Mesothelial cell of epicardium (in vitro differentiated cells): Measurements from ENCODE around the gene TRANK1. TPM values are rescaled to one million over a fixed set of nuclear protein-coding genes. Genes with fewer than 3 reads are reported as not detected.
A peak's percentile ranks its signal among the peaks of the same experiment; 100 is the strongest.

Experiments
- DNase-seq, 2 experiments: peaks; one replicate each; pipeline ENCODE4 v3.0.0; 2021; ENCODE audit warnings: low spot score in 2 of 2; ENCODE audit not compliant: unreplicated experiment in 2 of 2
- H3K27ac Mint-ChIP-seq: 2 replicates; pipeline ENCODE4 v1.8.0; 2021; ENCODE audit warnings: mixed read lengths
- H3K27me3 Mint-ChIP-seq: 2 replicates; pipeline ENCODE4 v1.8.0; 2021; ENCODE audit warnings: low read depth, mixed read lengths
- H3K36me3 Mint-ChIP-seq: 2 replicates; pipeline ENCODE4 v1.8.0; 2021; ENCODE audit warnings: mixed read lengths
- H3K4me1 Mint-ChIP-seq: 2 replicates; pipeline ENCODE4 v1.8.0; 2021; ENCODE audit warnings: mixed read lengths
- H3K4me3 Mint-ChIP-seq: 2 replicates; pipeline ENCODE4 v1.8.0; 2021; ENCODE audit warnings: mild to moderate bottlenecking, moderate library complexity, mixed read lengths
- H3K9me3 Mint-ChIP-seq: 2 replicates; pipeline ENCODE4 v1.8.0; 2021; ENCODE audit warnings: mixed read lengths
- CTCF ChIP-seq: fragments of 200-600 bp; sonication (generic); IDR thresholded peaks from one replicate; pipeline ENCODE4 v1.5.0; 2021; ENCODE audit warnings: antibody characterized with exemption; ENCODE audit not compliant: unreplicated experiment
- total RNA-seq: library from RNA; stranded (reverse); gene quantifications from 3 replicates; pipeline ENCODE4 v1.2.1, GENCODE V29; 2021

Gene TRANK1
- total RNA-seq, 1 donor from 2014 or later = 76.8 TPM

- Mint-ChIP-seq H3K36me3 (peaks cover 20% of the 10 kb centered on the region), H3K27ac (peak overlapping the region; percentile 86), H3K27me3 (no peaks in the 10 kb centered on the region), H3K9me3 (peaks cover 12% of the 10 kb centered on the region), H3K4me1 (peaks cover 55% of the 10 kb centered on the region), H3K4me3 (peak overlapping the region; percentile 70)
- no peak for DNase-seq
- TF ChIP-seq CTCF = no peak
Measured at GRCh38 chr3:36923981-36924743, 20.7 kb downstream of the TRANK1 start.

GRCh38 chr3:36923523-36923943, 21.3 kb downstream of the TRANK1 start:
- H3K4me3 Mint-ChIP-seq = peak overlapping the region; percentile 70
- no peaks in the 10 kb centered on the region for H3K27me3 Mint-ChIP-seq
- peak overlapping the region; percentile 86 for H3K27ac Mint-ChIP-seq
- no peak for TF ChIP-seq CTCF
- peaks cover 57% of the 10 kb centered on the region for H3K4me1 Mint-ChIP-seq
- H3K9me3 Mint-ChIP-seq = peaks cover 12% of the 10 kb centered on the region
- DNase-seq = no peak
- H3K36me3 Mint-ChIP-seq = peaks cover 20% of the 10 kb centered on the region

GRCh38 chr3:36920884-36921567, 23.8 kb downstream of the TRANK1 start:
- no peak for TF ChIP-seq CTCF
- H3K27me3 Mint-ChIP-seq = no peaks in the 10 kb centered on the region
- H3K9me3 Mint-ChIP-seq = peaks cover 12% of the 10 kb centered on the region
- no peak overlapping the region for H3K27ac Mint-ChIP-seq
- no peak overlapping the region for H3K4me3 Mint-ChIP-seq
- peaks cover 20% of the 10 kb centered on the region for H3K36me3 Mint-ChIP-seq
- H3K4me1 Mint-ChIP-seq = peaks cover 37% of the 10 kb centered on the region
- no peak for DNase-seq

GRCh38 chr3:36919439-36920160, 25.3 kb downstream of the TRANK1 start:
- Mint-ChIP-seq H3K9me3 (peaks cover 12% of the 10 kb centered on the region), H3K27me3 (no peaks in the 10 kb centered on the region), H3K4me3 (no peak overlapping the region), H3K4me1 (peaks cover 25% of the 10 kb centered on the region), H3K27ac (no peak overlapping the region), H3K36me3 (peaks cover 20% of the 10 kb centered on the region)
- no peak for DNase-seq
- no peak for TF ChIP-seq CTCF

GRCh38 chr3:36918050-36918449, 26.8 kb downstream of the TRANK1 start:
- no peak for TF ChIP-seq CTCF
- H3K36me3 Mint-ChIP-seq = peaks cover 16% of the 10 kb centered on the region
- H3K27me3 Mint-ChIP-seq = no peaks in the 10 kb centered on the region
- peak overlapping the region; percentile 52 for H3K27ac Mint-ChIP-seq
- H3K9me3 Mint-ChIP-seq = peaks cover 12% of the 10 kb centered on the region
- no peak overlapping the region for H3K4me3 Mint-ChIP-seq
- peaks cover 13% of the 10 kb centered on the region for H3K4me1 Mint-ChIP-seq
- DNase-seq = no peak
